ENCODE data around the gene VAV2.

VAV2 gene

GRCh38 chr9:134026981-134027380 lies 34.9 kb upstream of the VAV2 start:
- no peak for DNase-seq

- DNase-seq: no peak
Measured at GRCh38 chr9:134026581-134026980, 34.5 kb upstream of the VAV2 start.

- no peak for DNase-seq
Measured at GRCh38 chr9:134025606-134026541, 33.8 kb upstream of the VAV2 start.

GRCh38 chr9:134024828-134025605 lies 32.9 kb upstream of the VAV2 start, which contains the start of gene BRD3OS:
Gene BRD3OS, plus strand, starts transcription at chr9:134025481. Its CDS starts 1,267 bp downstream, at chr9:134026748.
- peak; percentile 93 for DNase-seq

GRCh38 chr9:134024214-134024792 lies 32.2 kb upstream of the VAV2 start:
- no peak for DNase-seq

- DNase-seq: no peak
Measured at GRCh38 chr9:134014946-134015345, 22.8 kb upstream of the VAV2 start.

GRCh38 chr9:134011401-134011800 lies 19.3 kb upstream of the VAV2 start:
- no peak for DNase-seq

GRCh38 chr9:134010310-134011173 lies 18.4 kb upstream of the VAV2 start:
- no peak for DNase-seq

GRCh38 chr9:134007571-134007970 lies 15.4 kb upstream of the VAV2 start:
- DNase-seq: no peak

GRCh38 chr9:134007150-134007549 lies 15.0 kb upstream of the VAV2 start:
- DNase-seq: peak; percentile 68

- no peak for DNase-seq
Measured at GRCh38 chr9:134005381-134005780, 13.3 kb upstream of the VAV2 start.

- DNase-seq: no peak
Measured at GRCh38 chr9:134004881-134005280, 12.8 kb upstream of the VAV2 start.

- no peak for DNase-seq
Measured at GRCh38 chr9:134004131-134004873, 12.2 kb upstream of the VAV2 start.

GRCh38 chr9:134003237-134003636 lies 11.1 kb upstream of the VAV2 start:
- DNase-seq: no peak

- DNase-seq: no peak
Measured at GRCh38 chr9:134002796-134003195, 10.7 kb upstream of the VAV2 start.

GRCh38 chr9:133999851-134000265 lies 7.7 kb upstream of the VAV2 start:
- no peak for DNase-seq

GRCh38 chr9:133998915-133999595 lies 6.9 kb upstream of the VAV2 start:
- no peak for DNase-seq

- DNase-seq: no peak
Measured at GRCh38 chr9:133997584-133997983, 5.5 kb upstream of the VAV2 start.

- DNase-seq: no peak
Measured at GRCh38 chr9:133996531-133997520, 4.7 kb upstream of the VAV2 start.
